GM10266 (cell line): ENCODE data around the gene SMIM23.

ENCODE experiments used
- DNase-seq: peaks from one replicate; pipeline ENCODE4 v3.0.0; 2012; ENCODE audit errors: extremely low spot score
- TF ChIP-seq, protein P1 (sequence below): IDR thresholded peaks from 2 replicates; pipeline ENCODE4 v1.5.1; 2012; ENCODE audit warnings: mild to moderate bottlenecking, low read depth; ENCODE audit not compliant: control insufficient read depth, insufficient read depth; ENCODE audit errors: missing control alignments

Gene SMIM23

DNA sequence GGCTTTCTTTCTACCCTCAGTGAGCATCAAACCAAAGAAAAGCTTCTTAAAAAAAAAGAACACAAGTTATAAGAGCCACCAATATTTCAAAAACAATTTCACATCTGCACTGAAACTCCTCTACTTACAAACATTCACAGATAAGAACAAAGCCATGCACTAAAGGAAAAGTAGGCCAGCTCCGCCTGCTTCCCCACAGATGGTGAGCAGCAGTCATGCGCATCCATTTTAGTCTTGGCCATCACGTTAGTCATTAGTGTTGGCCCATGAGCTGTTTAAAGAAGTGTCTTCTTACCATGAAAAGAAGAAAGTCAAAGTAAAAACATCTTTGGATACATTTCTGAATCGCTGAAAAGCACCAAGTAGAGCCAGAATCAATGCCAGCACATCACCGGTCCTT lies 40.0 kb upstream of the SMIM23 start:
- no peak for DNase-seq
- TF ChIP-seq, protein P1, sequence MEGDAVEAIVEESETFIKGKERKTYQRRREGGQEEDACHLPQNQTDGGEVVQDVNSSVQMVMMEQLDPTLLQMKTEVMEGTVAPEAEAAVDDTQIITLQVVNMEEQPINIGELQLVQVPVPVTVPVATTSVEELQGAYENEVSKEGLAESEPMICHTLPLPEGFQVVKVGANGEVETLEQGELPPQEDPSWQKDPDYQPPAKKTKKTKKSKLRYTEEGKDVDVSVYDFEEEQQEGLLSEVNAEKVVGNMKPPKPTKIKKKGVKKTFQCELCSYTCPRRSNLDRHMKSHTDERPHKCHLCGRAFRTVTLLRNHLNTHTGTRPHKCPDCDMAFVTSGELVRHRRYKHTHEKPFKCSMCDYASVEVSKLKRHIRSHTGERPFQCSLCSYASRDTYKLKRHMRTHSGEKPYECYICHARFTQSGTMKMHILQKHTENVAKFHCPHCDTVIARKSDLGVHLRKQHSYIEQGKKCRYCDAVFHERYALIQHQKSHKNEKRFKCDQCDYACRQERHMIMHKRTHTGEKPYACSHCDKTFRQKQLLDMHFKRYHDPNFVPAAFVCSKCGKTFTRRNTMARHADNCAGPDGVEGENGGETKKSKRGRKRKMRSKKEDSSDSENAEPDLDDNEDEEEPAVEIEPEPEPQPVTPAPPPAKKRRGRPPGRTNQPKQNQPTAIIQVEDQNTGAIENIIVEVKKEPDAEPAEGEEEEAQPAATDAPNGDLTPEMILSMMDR = no peak

DNA sequence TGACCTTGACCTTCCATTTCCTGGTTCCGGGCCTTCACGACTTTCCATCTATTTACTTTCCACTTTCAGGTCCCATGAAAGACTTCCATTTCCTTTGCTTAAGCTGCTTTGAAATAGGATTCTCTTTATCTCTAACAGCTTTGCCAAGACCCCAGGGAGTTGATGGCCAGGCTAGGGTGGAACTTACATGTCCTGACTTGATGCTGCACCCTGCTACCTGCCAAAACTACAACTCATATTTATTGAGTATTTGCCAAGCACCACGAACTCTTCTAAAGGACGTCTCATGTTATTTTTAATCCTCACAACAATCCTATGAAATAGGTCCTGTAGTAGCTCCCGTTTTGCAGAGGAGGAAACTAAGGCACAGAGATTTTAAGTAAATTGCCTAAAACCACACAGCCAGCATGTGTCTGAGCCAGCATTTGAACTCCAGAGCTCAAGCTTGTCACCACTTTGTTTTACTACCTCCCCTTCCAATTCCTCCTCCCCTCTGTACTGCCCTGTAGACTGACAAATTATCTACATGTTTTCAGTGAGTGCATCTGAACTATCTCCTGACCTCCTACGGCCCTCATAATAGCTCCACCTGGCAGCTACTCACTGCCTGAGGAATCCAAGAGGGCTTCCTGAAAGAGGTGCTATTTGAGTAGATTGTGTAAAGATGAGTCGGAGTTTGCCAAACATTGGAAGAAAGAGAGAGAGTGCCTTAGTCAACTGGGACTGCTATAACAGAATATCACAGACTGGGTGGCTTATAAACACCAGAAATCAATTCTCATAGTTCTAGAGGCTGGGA lies 38.4 kb upstream of the SMIM23 start:
- no peak for DNase-seq

DNA sequence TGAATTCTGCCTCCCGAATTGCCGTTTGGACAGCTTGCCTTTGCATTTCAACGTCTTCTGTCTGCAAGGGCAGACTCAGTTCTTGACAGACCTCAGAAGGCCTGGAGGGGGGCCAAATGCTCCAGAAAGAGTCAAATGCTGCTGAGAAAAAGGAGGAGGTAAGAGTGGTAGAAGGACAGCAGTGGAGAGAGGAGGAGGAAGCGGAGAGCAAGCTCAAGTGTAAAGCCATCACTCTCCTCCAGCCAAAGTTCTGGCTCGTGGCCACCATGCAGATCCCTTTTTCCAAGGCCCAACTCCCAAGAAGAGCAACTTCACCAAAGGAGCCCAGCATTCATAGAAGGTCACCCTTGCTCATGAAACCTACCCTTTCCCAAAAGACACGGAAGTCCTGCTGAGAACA lies 36.9 kb upstream of the SMIM23 start:
- no peak for DNase-seq
- TF ChIP-seq, protein P1 = no peak

More for the DNA sequence above, 38.4 kb upstream of the SMIM23 start:
- TF ChIP-seq, protein P1 = no peak

DNA sequence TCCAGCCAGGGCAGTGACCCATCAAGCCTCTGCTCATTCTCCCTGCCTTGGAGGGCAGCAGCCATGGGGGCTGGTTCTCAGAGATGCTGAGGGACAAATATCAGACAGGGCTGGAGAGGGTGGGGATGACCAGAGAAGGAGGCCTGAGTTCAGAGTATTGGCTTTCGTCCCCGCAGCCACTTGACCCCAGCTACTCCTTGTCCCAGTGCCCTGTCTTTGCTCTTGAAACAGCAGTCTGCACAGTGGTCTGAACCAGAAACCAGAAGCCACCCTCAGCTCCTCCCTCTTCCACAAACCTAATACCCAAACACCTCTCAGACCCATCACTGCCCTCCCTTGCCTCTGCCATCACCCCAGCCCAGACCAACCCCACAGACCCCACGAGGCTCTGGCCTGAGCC lies 36.3 kb upstream of the SMIM23 start:
- DNase-seq = no peak
- TF ChIP-seq, protein P1 = no peak

DNA sequence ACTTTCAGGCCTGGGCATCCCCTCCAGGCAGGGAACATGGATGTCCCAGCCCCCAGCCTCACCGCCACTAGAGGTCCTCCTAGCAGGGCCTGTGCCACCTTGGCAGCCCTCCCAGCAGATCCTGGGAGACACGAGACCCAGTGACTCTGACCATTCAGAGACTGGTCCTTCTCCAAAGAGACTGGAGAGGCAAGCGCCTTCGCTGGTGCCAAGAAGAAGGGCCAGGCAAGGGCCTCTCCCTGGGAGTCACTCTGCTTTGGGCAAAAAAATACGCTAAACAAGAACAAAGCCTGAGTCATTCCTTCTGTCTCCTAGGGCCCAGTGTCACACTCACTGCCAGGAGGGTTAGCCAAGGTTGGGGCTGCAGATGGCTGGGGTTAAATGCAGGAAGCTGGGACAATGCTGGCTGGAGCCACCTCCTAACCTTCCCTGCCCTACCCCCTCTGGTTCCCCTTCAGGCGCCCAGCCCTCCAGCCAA lies 35.3 kb upstream of the SMIM23 start:
- DNase-seq = no peak
- TF ChIP-seq, protein P1 = no peak

DNA sequence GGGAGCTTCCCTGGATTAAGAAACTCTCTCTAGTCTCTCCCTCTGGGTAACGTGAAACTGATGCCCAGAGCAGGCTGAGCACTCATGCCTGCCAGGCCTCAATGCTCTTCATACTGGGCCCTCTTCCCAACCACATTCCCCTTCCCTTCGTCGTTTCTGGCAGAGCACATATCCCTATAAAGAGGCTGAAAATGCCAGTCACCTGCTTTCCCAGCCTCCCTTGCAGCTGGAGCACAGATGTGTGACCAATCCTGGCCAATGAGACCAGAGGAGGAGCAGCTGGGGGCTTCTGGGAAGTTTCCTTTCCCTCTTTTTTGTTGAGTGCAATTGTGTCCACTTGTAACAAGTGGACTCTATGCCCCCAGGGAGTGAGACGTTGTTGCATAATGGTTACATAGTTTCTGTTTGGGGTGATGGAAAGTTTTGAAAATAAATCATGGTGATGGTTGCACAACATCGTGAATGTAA lies 30.2 kb upstream of the SMIM23 start:
- no peak for DNase-seq
- TF ChIP-seq, protein P1 = no peak

DNA sequence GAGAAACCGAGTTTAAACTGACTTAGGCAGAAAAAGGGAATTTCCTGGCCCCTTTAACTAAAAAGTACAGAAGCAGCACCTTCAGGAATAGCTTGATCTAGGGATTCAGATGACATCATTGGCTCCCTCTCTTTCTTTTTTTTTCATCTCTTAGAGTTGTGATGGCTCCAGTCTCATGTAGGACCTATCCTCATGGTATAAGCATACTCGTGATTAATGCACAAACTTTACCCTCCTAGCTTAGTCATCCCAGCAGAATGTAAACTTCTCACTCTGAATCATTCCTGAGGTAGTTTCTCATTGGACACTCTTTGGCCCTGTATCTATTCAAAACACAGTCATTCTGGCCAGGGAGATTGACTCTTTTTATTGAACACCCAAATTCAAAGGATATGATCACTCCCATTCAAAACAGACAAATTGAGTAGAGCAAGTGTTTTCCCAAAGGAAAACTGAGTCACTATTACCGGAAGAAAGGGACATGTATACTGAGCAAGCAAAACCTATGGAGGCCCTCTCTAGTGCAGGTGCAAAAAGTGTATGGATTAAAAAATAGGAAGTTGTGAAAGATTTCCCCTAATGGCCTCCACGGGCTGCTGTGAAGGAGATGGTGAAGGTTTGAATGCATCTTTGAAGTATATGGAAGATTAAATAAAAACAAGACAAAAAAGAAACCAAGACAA lies 27.6 kb upstream of the SMIM23 start:
- TF ChIP-seq, protein P1 = no peak
- no peak for DNase-seq
